Glomerular endothelial cell (primary cell): ENCODE data around the gene SOX9. TPM values are rescaled to one million over a fixed set of nuclear protein-coding genes. Genes with fewer than 3 reads are reported as not detected.
A peak's percentile ranks its signal among the peaks of the same experiment; 100 is the strongest.
"Not testable (repeated sequence)": the region's sequence is repeated elsewhere in the genome, so short reads cannot be mapped to it uniquely, and the experiment has no call there.

Experiments
- DNase-seq: peaks from one replicate; pipeline ENCODE4 v3.0.0-alpha.2; 2011; ENCODE audit warnings: low read depth, low spot score; ENCODE audit errors: extremely low read depth
- total RNA-seq: library from RNA; depleted of rRNA; stranded (reverse); fragments of >200 nt; gene quantifications from 2 replicates; pipeline ENCODE4 v1.2.3, GENCODE V29; 2015

SOX9 gene
- total RNA-seq, 1 donor from 2014 or later = 6.9 TPM

- DNase-seq = no peak
These were observed 9.9 kb upstream of the SOX9 start for GRCh38 chr17:72110942-72111318.

GRCh38 chr17:72111336-72111923 is 9.4 kb upstream of the SOX9 start:
- no peak for DNase-seq

- not testable (repeated sequence) for DNase-seq
These were observed 8.9 kb upstream of the SOX9 start for GRCh38 chr17:72111926-72112325.

- no peak for DNase-seq
These were observed 7.1 kb upstream of the SOX9 start for GRCh38 chr17:72113751-72114150.

DNA sequence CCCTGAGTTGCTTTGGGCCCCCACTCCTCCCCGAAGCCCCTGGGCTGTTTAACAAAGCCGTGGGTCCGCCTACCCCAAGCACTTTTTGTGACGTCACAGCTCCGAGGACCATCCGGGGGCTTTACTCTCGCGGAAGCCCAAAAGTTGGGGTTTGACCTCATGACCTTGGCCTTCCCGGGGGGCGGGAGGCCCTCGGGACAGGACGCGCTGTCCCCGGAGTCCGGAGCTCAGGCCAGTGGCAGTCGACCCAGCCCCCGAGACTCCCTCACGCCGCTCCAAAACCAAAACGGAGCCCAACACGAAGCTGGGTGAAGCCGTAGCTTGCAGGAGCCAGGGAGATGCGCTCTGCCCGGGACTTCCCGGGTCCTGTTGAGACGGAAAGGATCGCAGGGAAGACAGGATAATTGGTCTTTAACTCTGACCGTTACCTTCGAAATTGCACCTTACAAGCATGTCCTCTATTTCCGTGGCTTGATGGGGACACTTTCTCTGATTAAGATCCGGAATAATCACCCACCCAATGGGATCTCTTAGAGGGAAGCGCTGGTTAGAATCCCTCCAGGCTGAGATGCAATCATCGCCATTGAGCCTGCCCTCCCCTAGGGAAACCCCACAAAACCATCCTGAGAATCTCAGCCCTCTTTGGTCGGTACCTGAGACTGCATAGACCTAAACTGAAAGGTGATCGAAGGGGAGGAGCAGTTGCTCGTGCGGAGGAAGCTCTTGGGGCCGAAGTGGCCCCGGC is 4.9 kb upstream of the SOX9 start:
- DNase-seq = no peak

- DNase-seq = no peak
These were observed 3.9 kb upstream of the SOX9 start for GRCh38 chr17:72116661-72117521.

- no peak for DNase-seq
These were observed 3.1 kb upstream of the SOX9 start for GRCh38 chr17:72117535-72118334.

- peak; percentile 12 for DNase-seq
These were observed 2.3 kb upstream of the SOX9 start for GRCh38 chr17:72118335-72119076.

- DNase-seq = no peak
These were observed 1.5 kb upstream of the SOX9 start for GRCh38 chr17:72119077-72119872.

DNA sequence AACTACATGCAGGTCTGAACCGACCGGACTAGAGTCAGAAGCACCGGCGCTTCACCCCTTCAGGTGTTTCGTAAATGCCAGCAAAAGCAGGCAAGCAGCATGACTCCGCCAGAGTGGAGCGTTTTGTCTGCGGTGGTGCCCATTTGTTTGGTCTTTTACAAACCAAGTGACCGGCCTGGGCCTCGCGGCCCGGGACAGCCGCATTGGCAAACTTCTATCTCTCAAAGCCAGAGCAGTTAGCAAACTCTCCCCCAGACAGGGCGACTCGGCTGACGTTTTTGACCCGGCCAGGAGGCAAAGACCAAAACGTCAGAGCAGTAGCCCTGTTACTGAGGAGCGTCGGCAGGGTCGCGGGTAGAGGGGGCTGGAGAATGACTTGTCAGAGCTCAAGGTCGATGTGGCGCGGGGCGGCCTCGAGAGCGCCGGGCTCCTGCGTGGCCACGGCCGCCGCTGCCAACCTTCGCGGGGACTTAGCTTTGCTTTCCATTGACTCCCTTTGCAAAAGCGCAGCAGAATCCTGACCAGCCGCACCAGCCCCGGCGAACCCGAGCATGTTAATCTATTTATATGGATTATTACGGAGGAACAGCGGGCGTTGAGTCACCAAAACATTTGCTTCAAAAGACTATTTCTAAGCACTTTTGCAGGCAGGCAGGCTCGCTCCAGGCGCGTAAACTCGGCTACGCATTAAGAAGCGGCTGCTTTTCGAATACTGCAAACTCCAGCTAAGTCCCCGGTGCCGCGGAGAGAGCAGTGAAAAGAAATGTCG is 763 bp upstream of the SOX9 start:
- no peak for DNase-seq

DNA sequence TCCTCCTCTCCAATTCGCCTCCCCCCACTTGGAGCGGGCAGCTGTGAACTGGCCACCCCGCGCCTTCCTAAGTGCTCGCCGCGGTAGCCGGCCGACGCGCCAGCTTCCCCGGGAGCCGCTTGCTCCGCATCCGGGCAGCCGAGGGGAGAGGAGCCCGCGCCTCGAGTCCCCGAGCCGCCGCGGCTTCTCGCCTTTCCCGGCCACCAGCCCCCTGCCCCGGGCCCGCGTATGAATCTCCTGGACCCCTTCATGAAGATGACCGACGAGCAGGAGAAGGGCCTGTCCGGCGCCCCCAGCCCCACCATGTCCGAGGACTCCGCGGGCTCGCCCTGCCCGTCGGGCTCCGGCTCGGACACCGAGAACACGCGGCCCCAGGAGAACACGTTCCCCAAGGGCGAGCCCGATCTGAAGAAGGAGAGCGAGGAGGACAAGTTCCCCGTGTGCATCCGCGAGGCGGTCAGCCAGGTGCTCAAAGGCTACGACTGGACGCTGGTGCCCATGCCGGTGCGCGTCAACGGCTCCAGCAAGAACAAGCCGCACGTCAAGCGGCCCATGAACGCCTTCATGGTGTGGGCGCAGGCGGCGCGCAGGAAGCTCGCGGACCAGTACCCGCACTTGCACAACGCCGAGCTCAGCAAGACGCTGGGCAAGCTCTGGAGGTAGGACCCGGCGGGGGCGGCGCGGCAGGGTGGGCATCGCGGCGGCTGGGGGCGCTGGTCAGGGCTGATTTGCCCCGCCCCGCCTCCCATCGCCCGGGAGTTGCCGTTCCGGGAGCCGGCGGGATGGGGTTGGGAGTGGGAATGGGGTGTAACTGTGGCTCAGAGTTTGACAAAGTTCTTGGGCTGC is 567 bp downstream of the SOX9 start:
- DNase-seq = no peak

DNA sequence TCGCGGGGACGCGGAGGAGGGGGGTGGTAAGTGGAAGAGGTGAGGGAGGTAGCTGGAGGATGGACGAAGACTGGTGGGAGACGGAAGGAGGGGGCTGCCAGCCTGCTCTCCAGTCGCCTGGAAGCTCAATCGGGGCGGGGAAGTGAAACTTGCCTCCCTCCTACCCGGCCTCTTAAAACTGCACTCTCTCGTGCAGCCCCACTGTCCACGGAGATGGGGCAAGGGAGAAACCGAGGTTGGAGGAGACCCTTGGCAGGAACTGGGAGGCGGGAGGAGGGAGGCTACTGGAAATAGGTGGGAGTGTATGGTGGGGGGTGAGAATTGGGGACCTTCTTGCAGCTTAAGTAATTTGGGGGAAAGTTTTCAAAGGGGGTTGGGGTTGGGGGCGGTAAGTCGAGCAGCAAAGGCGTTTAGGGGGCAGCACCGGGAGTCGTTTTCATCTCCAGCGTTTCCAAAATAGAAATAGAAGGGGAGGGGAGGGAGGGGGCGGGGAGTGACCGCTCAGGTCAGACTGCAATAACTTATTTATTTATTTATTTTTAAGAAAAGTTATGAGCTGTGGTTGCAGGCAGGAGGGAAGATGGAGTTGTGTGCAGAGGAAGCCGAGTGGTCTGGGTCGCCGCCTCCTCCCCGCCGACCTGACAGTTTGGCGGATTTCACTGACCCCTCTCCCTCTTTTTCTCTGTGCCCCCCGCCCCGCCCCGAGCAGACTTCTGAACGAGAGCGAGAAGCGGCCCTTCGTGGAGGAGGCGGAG is 1.4 kb downstream of the SOX9 start:
- DNase-seq = no peak

DNA sequence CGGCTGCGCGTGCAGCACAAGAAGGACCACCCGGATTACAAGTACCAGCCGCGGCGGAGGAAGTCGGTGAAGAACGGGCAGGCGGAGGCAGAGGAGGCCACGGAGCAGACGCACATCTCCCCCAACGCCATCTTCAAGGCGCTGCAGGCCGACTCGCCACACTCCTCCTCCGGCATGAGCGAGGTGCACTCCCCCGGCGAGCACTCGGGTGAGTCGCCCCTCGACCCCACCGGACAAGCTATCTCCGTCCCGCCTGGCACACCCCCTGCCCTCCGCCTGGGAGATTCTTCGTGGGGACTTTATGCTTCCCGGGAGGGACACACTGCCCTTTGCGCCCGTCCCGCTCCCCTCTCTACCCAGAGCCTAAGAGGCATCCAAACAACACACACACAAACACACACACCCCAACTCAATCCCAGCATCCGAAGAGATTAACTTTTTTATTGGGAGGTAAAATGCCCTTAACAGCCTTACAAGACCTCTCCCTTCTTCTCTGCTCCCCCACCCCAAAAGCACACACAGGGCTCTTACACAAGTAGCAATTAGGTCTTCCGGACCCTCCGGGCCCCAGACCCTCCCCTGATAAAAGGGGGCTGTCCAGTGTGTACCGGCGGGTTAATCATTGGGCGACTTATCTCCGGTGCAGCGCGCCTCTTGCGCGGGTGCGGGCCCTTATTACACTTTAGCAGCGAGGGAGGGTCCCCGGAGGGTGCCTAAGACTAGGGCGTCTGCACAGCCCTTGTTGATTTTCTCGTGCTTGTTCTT is 2.1 kb downstream of the SOX9 start:
- no peak for DNase-seq

DNA sequence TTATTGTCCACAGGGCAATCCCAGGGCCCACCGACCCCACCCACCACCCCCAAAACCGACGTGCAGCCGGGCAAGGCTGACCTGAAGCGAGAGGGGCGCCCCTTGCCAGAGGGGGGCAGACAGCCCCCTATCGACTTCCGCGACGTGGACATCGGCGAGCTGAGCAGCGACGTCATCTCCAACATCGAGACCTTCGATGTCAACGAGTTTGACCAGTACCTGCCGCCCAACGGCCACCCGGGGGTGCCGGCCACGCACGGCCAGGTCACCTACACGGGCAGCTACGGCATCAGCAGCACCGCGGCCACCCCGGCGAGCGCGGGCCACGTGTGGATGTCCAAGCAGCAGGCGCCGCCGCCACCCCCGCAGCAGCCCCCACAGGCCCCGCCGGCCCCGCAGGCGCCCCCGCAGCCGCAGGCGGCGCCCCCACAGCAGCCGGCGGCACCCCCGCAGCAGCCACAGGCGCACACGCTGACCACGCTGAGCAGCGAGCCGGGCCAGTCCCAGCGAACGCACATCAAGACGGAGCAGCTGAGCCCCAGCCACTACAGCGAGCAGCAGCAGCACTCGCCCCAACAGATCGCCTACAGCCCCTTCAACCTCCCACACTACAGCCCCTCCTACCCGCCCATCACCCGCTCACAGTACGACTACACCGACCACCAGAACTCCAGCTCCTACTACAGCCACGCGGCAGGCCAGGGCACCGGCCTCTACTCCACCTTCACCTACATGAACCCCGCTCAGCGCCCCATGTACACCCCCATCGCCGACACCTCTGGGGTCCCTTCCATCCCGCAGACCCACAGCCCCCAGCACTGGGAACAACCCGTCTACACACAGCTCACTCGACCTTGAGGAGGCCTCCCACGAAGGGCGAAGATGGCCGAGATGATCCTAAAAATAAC is 3.0 kb downstream of the SOX9 start:
- DNase-seq = no peak

DNA sequence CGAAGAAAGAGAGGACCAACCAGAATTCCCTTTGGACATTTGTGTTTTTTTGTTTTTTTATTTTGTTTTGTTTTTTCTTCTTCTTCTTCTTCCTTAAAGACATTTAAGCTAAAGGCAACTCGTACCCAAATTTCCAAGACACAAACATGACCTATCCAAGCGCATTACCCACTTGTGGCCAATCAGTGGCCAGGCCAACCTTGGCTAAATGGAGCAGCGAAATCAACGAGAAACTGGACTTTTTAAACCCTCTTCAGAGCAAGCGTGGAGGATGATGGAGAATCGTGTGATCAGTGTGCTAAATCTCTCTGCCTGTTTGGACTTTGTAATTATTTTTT is 3.6 kb downstream of the SOX9 start:
- no peak for DNase-seq
